Adrenal gland (tissue), 5 donors: ENCODE measurements around the gene SPTB.

Experiments used
- CTCF ChIP-seq, 6 experiments: fragments of 450-650 bp in 4 of 6; fragments of 200-600 bp in 2 of 6; sonication (generic) in 1 of 6; IDR thresholded peaks; 1 replicate in 5 of 6; 2 replicates in 1 of 6; pipeline versions ENCODE4 v1.5.1 to v1.8.0; 2016 to 2021; ENCODE audit warnings: antibody characterized with exemption in 6 of 6, mild to moderate bottlenecking in 2 of 6, moderate library complexity in 1 of 6
- POLR2A ChIP-seq, 2 donors: fragments of 450-650 bp; IDR thresholded peaks; one replicate each; pipeline ENCODE4 v1.6.1; 2017; ENCODE audit warnings: antibody characterized with exemption in 2 of 2, mild to moderate bottlenecking in 2 of 2, moderate library complexity in 1 of 2
- donor health status: DM: no; HTN: no; CAD: no.

DNA sequence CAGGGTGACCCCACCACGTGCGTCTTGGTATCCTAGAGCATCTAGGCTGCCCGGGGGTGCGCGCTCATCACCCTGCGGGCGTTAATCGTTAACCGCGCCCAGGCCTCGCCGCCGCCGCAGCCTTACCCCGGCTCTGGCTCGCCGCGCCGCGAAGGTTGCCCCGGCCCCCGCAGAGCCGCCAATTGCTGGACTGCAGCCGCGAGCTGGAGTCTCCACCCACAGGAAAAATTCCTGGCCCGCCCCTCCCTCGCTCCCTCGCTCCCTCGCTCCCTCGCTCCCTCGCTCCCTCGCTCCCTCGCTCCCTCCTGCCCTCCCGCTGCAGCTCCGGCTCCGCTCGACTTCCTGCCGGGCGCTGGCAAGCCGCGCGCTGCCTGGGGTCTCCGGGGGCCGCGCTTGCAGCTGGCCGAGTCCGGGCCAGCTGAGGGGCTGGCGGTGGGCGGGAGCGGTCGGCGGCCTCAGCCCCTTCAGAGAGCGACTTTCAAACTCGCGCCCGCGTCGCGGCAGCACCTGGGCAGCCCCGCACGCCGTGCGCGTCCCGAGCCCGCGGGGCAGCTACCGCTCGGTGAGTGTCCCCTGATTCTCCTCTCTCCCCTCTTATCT is 175.5 kb downstream of the SPTB start, which contains the start of gene PLEKHG3:
- no peak for TF ChIP-seq CTCF (IDR thresholded peaks at IDR 0.05)
- no peak for TF ChIP-seq POLR2A (IDR thresholded peaks at IDR 0.05)
